Hepatocyte (in vitro differentiated cells): Measurements from ENCODE around the gene TNK2. TPM values are rescaled to one million over a fixed set of nuclear protein-coding genes. Genes with fewer than 3 reads are reported as not detected.

Experiments used
- DNase-seq: peaks from one replicate; pipeline ENCODE4 v3.0.0-alpha.2; 2016; ENCODE audit warnings: low spot score
- H2AFZ ChIP-seq: fragments of 200-600 bp; sonication (generic); 2 replicates; pipeline ENCODE4 v1.6.0; 2016; ENCODE audit warnings: antibody characterized with exemption, mild to moderate bottlenecking
- H3K27ac ChIP-seq: fragments of 200-600 bp; sonication (generic); 2 replicates; pipeline ENCODE4 v1.5.1; 2016; ENCODE audit warnings: mild to moderate bottlenecking
- H3K27me3 ChIP-seq: fragments of 200-600 bp; sonication (generic); 2 replicates; pipeline ENCODE4 v1.6.1; 2016
- H3K36me3 ChIP-seq: fragments of 200-600 bp; sonication (generic); replicated peaks from 2 replicates; pipeline ENCODE4 v1.5.1; 2016; ENCODE audit warnings: low read depth; ENCODE audit not compliant: insufficient read depth
- H3K4me1 ChIP-seq: fragments of 200-600 bp; sonication (generic); 2 replicates; pipeline ENCODE4 v1.5.1; 2016; ENCODE audit warnings: mild to moderate bottlenecking, moderate library complexity; ENCODE audit not compliant: insufficient read depth
- H3K4me2 ChIP-seq: fragments of 200-600 bp; sonication (generic); 2 replicates; pipeline ENCODE4 v1.6.0; 2016
- H3K4me3 ChIP-seq: fragments of 200-600 bp; sonication (generic); 2 replicates; pipeline ENCODE4 v1.5.1; 2016; ENCODE audit warnings: mild to moderate bottlenecking
- H3K79me2 ChIP-seq: fragments of 200-600 bp; sonication (generic); 2 replicates; pipeline ENCODE4 v1.6.0; 2017; ENCODE audit warnings: mild to moderate bottlenecking
- H3K9me2 ChIP-seq: fragments of 200-600 bp; sonication (generic); replicated peaks from 2 replicates; pipeline ENCODE4 v1.6.0; 2017; ENCODE audit warnings: mild to moderate bottlenecking; ENCODE audit not compliant: insufficient read depth
- H3K9me3 ChIP-seq: fragments of 200-600 bp; sonication (generic); 2 replicates; pipeline ENCODE4 v1.5.1; 2016; ENCODE audit warnings: low read depth, mild to moderate bottlenecking
- H4K20me1 ChIP-seq: fragments of 200-600 bp; sonication (generic); 2 replicates; pipeline ENCODE4 v1.6.0; 2016; ENCODE audit warnings: mild to moderate bottlenecking; ENCODE audit not compliant: insufficient read depth, poor library complexity, severe bottlenecking
- CTCF ChIP-seq: fragments of 200-600 bp; sonication (generic); IDR thresholded peaks from 2 replicates; pipeline ENCODE4 v1.5.1; 2016; ENCODE audit warnings: antibody characterized with exemption, mild to moderate bottlenecking; ENCODE audit not compliant: poor library complexity
- EZH2 ChIP-seq: fragments of 200-600 bp; sonication (generic); IDR thresholded peaks from 2 replicates; pipeline ENCODE4 v1.6.1; 2016; ENCODE audit warnings: antibody characterized with exemption, mild to moderate bottlenecking, borderline replicate concordance
- EZH2phosphoT487 ChIP-seq: fragments of 200-600 bp; sonication (generic); IDR thresholded peaks from one replicate; pipeline ENCODE4 v1.6.1; 2018; ENCODE audit warnings: antibody characterized with exemption, mild to moderate bottlenecking, low read depth, moderate library complexity; ENCODE audit not compliant: unreplicated experiment, severe bottlenecking
- WGBS: methylation state at CpG from one replicate; pipeline ENCODE4 v1.1.6; 2016; ENCODE audit warnings: low lambda C conversion rate; ENCODE audit errors: missing lambda C conversion rate; 5-methylcytosine and 5-hydroxymethylcytosine counted together
- polyA plus RNA-seq: library from polyadenylated mRNA; unstranded; fragments of >200 nt; fragmentation: Nextera tagmentation; extraction: Ambion mirVana; gene quantifications from 2 replicates; pipeline ENCODE4 v1.2.1, GENCODE V29; 2016
- total RNA-seq: library from RNA; depleted of rRNA; stranded (reverse); fragments of >200 nt; gene quantifications from 2 replicates; pipeline ENCODE4 v1.2.3, GENCODE V29; 2014

The TNK2 gene
- total and polyA plus RNA-seq, 2 experiments from 2014 or later: 5.9 to 11.6 TPM

- 90% methylated on average over 16 of the region's 16 CpGs for WGBS
These were observed 86.1 kb downstream of the TNK2 start for GRCh38 chr3:195822131-195822696.

GRCh38 chr3:195821403-195822130 lies 86.8 kb downstream of the TNK2 start:
- peak overlapping the region; percentile 72 for H3K27ac ChIP-seq
- H3K36me3 ChIP-seq: no peaks in the 10 kb centered on the region
- no peaks in the 10 kb centered on the region for H4K20me1 ChIP-seq
- 81% methylated on average over 21 of the region's 21 CpGs for WGBS
- H2AFZ ChIP-seq: no peak overlapping the region
- no peak overlapping the region for H3K4me3 ChIP-seq
- peak; percentile 67 for DNase-seq
- H3K4me1 ChIP-seq: no peaks in the 10 kb centered on the region
- TF ChIP-seq EZH2phosphoT487 (no peak), EZH2 (no peak), CTCF (no peak)
- no peak overlapping the region for H3K4me2 ChIP-seq
- no peaks in the 10 kb centered on the region for H3K9me3 ChIP-seq
- H3K79me2 ChIP-seq: no peaks in the 10 kb centered on the region
- no peaks in the 10 kb centered on the region for H3K9me2 ChIP-seq
- H3K27me3 ChIP-seq: no peaks in the 10 kb centered on the region

More at GRCh38 chr3:195822131-195822696, 86.1 kb downstream of the TNK2 start:
- no peaks in the 10 kb centered on the region for H3K4me1 ChIP-seq
- no peaks in the 10 kb centered on the region for H3K36me3 ChIP-seq
- H4K20me1 ChIP-seq: no peaks in the 10 kb centered on the region
- TF ChIP-seq EZH2phosphoT487 (no peak), EZH2 (no peak), CTCF (no peak)
- no peaks in the 10 kb centered on the region for H3K9me3 ChIP-seq
- H3K4me2 ChIP-seq: no peak overlapping the region
- DNase-seq: no peak
- H3K4me3 ChIP-seq: no peak overlapping the region
- H3K79me2 ChIP-seq: no peaks in the 10 kb centered on the region
- no peaks in the 10 kb centered on the region for H3K27me3 ChIP-seq
- no peak overlapping the region for H2AFZ ChIP-seq
- H3K27ac ChIP-seq: no peak overlapping the region
- H3K9me2 ChIP-seq: no peaks in the 10 kb centered on the region

GRCh38 chr3:195820901-195821300 lies 87.5 kb downstream of the TNK2 start:
- Histone ChIP-seq H3K4me3 (no peak overlapping the region), H3K36me3 (no peaks in the 10 kb centered on the region), H3K79me2 (no peaks in the 10 kb centered on the region), H4K20me1 (no peaks in the 10 kb centered on the region), H3K9me2 (no peaks in the 10 kb centered on the region), H3K4me1 (no peaks in the 10 kb centered on the region), H3K27me3 (no peaks in the 10 kb centered on the region), H2AFZ (no peak overlapping the region), H3K27ac (peak overlapping the region; percentile 69), H3K9me3 (no peaks in the 10 kb centered on the region), H3K4me2 (no peak overlapping the region)
- no peak for DNase-seq
- TF ChIP-seq EZH2phosphoT487: no peak
- no peak for TF ChIP-seq EZH2
- no peak for TF ChIP-seq CTCF
- WGBS: 84% methylated on average over 5 of the region's 5 CpGs
